ENCODE data around the gene ASAP2.

ASAP2 gene

GRCh38 chr2:9325428-9325827 lies 118.8 kb downstream of the ASAP2 start:
- DNase-seq (ENCODE audit: low read depth), result no peak
- TF ChIP-seq CTCF (IDR thresholded peaks at IDR 0.05; ENCODE audit: control insufficient read depth, insufficient read depth, low read depth, low read length, missing control alignments), result no peak
- no peak overlapping the region for H3K4me3 ChIP-seq (ENCODE audit: control insufficient read depth, low read depth, low read length)

DNA sequence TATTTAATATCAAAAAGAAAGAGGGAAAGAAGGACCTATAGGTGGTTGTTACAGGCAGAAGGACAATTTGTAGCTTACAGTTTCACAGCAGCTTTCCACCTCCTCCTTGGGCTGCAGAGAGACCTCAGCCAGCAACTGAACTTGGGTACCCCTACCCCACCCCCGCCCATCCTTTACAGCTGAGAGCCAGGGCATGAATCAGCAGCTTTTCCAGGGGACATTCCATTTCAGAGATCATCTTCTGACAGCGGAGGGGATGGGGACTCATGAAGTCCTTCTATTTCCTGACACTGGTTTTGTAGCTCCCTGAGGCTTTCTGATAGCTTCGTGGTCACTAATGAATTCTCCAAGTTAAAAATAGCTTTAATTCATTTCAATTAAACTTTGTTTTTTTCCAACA lies 120.4 kb downstream of the ASAP2 start:
- TF ChIP-seq CTCF (IDR thresholded peaks at IDR 0.05; ENCODE audit: control insufficient read depth, insufficient read depth, low read depth, low read length, missing control alignments), result no peak
- H3K4me3 ChIP-seq (ENCODE audit: control insufficient read depth, low read depth, low read length), result no peak overlapping the region
- DNase-seq (ENCODE audit: low read depth), result no peak

DNA sequence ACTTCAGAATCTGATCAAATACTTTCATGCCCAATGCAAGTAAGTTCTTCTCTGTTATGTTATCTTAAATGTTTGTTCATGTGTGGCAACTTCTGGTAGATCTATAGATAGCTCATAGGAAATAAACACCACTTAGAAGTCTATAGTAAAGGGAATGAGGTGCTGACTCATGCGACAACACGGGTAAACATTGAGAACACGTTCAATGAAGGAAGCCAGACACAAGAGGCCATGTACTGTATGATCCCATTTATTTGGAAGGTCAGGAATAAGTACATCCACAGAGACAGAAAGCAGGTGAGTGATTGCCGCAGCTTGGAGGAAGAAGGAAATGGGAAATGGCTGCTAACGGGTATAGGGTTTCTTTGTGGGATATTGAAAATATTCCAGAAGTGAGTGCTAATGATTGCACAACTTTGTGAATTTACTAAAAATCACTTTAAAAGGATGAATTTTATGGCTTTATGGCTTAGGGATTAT lies 121.3 kb downstream of the ASAP2 start:
- H3K4me3 ChIP-seq (ENCODE audit: control insufficient read depth, low read depth, low read length), result no peak overlapping the region
- TF ChIP-seq CTCF (IDR thresholded peaks at IDR 0.05; ENCODE audit: control insufficient read depth, insufficient read depth, low read depth, low read length, missing control alignments), result no peak
- no peak for DNase-seq (ENCODE audit: low read depth)

GRCh38 chr2:9328931-9329330 lies 122.3 kb downstream of the ASAP2 start:
- H3K4me3 ChIP-seq (ENCODE audit: control insufficient read depth, low read depth, low read length), result no peak overlapping the region
- TF ChIP-seq CTCF (IDR thresholded peaks at IDR 0.05; ENCODE audit: control insufficient read depth, insufficient read depth, low read depth, low read length, missing control alignments), result no peak
- DNase-seq (ENCODE audit: low read depth), result no peak

- TF ChIP-seq CTCF (IDR thresholded peaks at IDR 0.05; ENCODE audit: control insufficient read depth, insufficient read depth, low read depth, low read length, missing control alignments), result no peak
- no peak overlapping the region for H3K4me3 ChIP-seq (ENCODE audit: control insufficient read depth, low read depth, low read length)
These were observed 122.9 kb downstream of the ASAP2 start for GRCh38 chr2:9329497-9329896.

DNA sequence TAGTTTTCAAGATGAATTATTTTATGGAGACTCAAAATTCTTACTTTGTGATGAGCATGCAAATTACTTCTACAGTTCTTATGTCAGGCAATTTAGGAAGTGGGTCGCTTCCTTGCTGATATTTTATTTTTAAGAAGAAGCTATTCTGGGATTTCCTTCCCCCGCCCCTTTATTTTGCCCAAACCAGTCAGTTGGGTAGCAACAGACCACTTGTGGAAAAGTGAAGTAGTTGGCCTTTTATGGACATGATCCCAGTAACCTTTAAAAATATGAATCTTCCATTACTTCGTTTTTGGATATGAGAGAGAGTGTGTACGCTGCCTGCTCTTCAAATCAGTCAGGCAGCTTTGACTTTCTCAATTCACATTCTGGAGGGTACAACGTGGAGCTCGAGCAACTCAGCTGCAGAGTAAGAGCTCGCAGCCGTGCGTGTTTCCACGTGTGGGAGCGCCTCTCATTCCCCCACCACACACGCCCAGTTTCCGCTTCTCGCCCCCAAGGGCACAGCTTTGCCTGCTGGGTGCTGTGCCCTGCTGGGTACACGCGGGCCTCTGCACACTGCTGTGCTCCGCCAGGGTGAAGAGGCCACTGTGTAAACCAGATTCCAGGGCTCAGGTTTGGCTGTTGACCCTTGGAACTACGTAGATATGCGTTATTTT lies 124.1 kb downstream of the ASAP2 start:
- DNase-seq (ENCODE audit: low read depth), result no peak
- TF ChIP-seq CTCF (IDR thresholded peaks at IDR 0.05; ENCODE audit: control insufficient read depth, insufficient read depth, low read depth, low read length, missing control alignments), result no peak
- no peak overlapping the region for H3K4me3 ChIP-seq (ENCODE audit: control insufficient read depth, low read depth, low read length)

More at GRCh38 chr2:9329497-9329896, 122.9 kb downstream of the ASAP2 start:
- no peak for DNase-seq (ENCODE audit: low read depth)
